Central memory CD8-positive, alpha-beta T cell (primary cell): Measurements from ENCODE around the gene CAMK2D.
A peak's percentile ranks its signal among the peaks of the same experiment; 100 is the strongest.

Experiments
- ATAC-seq: fragments of 150-1000 bp; cut with Tn5 transposase; replicated peaks from 2 replicates; pipeline ENCODE4 v1.10.0; 2022; ENCODE audit warnings: mild to moderate bottlenecking, moderate FRiP score, moderate number of reproducible peaks; ENCODE audit not compliant: poor library complexity, severe bottlenecking; ENCODE audit errors: extremely low read depth
- DNase-seq, 2 donors: peaks; one replicate each; pipeline ENCODE4 v3.0.0; 2021; ENCODE audit warnings: low spot score in 2 of 2
- H3K27ac Mint-ChIP-seq: one replicate; pipeline ENCODE4 v1.8.0; 2022; ENCODE audit warnings: low read depth, mild to moderate bottlenecking, moderate library complexity, mixed read lengths
- H3K27me3 Mint-ChIP-seq: one replicate; pipeline ENCODE4 v1.8.0; 2022; ENCODE audit warnings: mixed read lengths
- H3K36me3 Mint-ChIP-seq: one replicate; pipeline ENCODE4 v1.8.0; 2022; ENCODE audit warnings: mild to moderate bottlenecking, moderate library complexity, mixed read lengths; ENCODE audit not compliant: insufficient read depth
- H3K4me1 Mint-ChIP-seq: one replicate; pipeline ENCODE4 v1.8.0; 2022; ENCODE audit warnings: mixed read lengths
- H3K4me3 Mint-ChIP-seq: one replicate; pipeline ENCODE4 v1.8.0; 2022; ENCODE audit warnings: mild to moderate bottlenecking, moderate library complexity, mixed read lengths
- H3K9me3 Mint-ChIP-seq: one replicate; pipeline ENCODE4 v1.8.0; 2022; ENCODE audit warnings: mixed read lengths

CAMK2D gene

GRCh38 chr4:113447769-113448168, 313.8 kb downstream of the CAMK2D start:
- DNase-seq: no peak

DNA sequence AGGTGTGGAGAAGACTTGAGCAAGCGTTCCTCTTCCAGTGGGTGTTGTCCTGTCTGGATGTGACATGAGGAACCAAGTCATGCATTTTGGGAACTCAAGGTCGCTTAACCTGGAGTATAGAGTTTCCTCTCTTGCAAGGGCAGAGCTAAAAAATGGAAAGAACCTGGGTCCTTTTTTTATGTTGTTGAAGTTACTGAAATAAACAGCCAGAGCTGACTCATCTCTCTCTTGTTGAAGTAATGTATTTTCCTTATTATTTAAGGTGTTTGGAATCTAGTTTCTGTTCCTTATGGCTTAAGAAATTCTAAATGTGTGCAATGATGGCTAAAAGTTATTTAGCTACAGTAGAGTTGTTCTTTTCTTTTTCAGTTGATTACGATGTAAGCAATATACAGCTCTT, 314.5 kb downstream of the CAMK2D start:
- Mint-ChIP-seq H3K4me1 (peaks cover 6% of the 10 kb centered on the region), H3K9me3 (no peaks in the 10 kb centered on the region), H3K27ac (no peak overlapping the region), H3K36me3 (peaks cover 2% of the 10 kb centered on the region), H3K27me3 (peaks cover 11% of the 10 kb centered on the region), H3K4me3 (no peak overlapping the region)
- ATAC-seq (no peak), DNase-seq (no peak)

More at GRCh38 chr4:113447769-113448168, 313.8 kb downstream of the CAMK2D start:
- peaks cover 2% of the 10 kb centered on the region for H3K36me3 Mint-ChIP-seq
- H3K4me3 Mint-ChIP-seq: no peak overlapping the region
- H3K27ac Mint-ChIP-seq: no peak overlapping the region
- H3K9me3 Mint-ChIP-seq: no peaks in the 10 kb centered on the region
- H3K27me3 Mint-ChIP-seq: peaks cover 11% of the 10 kb centered on the region
- no peak for ATAC-seq
- peaks cover 6% of the 10 kb centered on the region for H3K4me1 Mint-ChIP-seq

- peaks cover 11% of the 10 kb centered on the region for H3K27me3 Mint-ChIP-seq
- ATAC-seq (no peak), DNase-seq (no peak)
- no peak overlapping the region for H3K4me3 Mint-ChIP-seq
- peaks cover 6% of the 10 kb centered on the region for H3K4me1 Mint-ChIP-seq
- H3K27ac Mint-ChIP-seq: no peak overlapping the region
- no peaks in the 10 kb centered on the region for H3K36me3 Mint-ChIP-seq
- no peaks in the 10 kb centered on the region for H3K9me3 Mint-ChIP-seq
These were observed 315.5 kb downstream of the CAMK2D start for GRCh38 chr4:113446019-113446418.

DNA sequence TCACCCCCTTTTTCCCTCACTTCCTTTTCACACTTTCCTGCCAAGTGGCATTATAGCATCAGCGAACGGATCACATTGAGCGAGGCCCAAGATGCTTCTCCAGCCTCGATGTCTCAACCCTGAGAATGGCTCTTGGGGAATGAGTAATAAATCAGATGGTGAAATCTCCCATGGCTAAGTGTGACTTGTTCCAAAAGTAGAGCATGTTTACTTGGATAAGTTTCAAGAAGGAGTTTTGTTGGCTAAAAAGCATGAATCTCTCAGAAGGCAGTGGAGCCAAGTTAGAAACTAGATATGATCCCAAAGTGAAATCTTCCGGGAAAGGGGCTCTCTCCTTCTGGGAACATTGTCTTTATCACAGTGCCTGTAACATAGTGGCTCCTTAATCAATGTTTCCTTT, 316.3 kb downstream of the CAMK2D start:
- peaks cover 6% of the 10 kb centered on the region for H3K4me1 Mint-ChIP-seq
- peaks cover 11% of the 10 kb centered on the region for H3K27me3 Mint-ChIP-seq
- no peak overlapping the region for H3K4me3 Mint-ChIP-seq
- no peaks in the 10 kb centered on the region for H3K36me3 Mint-ChIP-seq
- H3K9me3 Mint-ChIP-seq: no peaks in the 10 kb centered on the region
- no peak overlapping the region for H3K27ac Mint-ChIP-seq
- no peak for DNase-seq
- ATAC-seq: no peak

DNA sequence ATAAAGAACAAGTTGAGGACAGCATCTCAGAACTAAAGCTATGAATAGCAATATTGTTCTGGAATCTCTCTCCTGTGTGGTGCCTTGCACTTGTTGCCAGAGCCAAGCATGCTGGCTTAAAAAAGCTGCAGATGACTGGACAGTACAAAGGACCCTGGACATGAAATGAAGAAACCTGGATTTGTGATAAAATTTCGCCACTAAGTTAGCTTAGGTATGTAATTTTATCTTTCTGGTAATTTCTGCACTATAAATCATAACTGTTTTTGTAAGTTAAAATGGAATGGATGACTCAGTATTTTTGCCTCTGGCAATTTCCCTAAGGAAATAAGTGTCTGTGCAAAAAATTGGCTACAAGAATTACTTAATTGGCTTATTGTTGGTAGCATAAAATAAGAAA, 317.2 kb downstream of the CAMK2D start:
- Mint-ChIP-seq H3K27ac (peak overlapping the region; percentile 36), H3K9me3 (no peaks in the 10 kb centered on the region), H3K4me3 (no peak overlapping the region), H3K4me1 (peaks cover 6% of the 10 kb centered on the region), H3K27me3 (peaks cover 11% of the 10 kb centered on the region), H3K36me3 (no peaks in the 10 kb centered on the region)
- ATAC-seq: no peak
- DNase-seq: no peak

DNA sequence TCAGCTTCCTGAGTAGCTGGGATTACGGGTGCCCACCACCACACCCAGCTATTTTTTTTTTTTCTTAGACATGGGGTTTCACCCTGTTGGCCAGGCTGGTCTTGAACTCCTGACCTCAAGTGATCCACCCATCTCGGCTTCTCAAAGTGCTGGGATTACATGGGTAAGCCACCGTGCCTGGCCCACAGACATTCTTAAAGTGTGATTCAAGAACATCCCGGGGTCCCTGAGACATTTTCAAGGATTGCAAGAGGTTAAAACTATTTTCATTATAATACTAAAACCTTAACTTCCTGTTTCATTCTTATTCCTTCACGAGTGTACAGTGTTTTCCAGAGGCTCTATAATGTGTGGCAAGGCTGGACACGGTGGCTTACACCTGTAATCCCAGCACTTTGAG, 318.7 kb downstream of the CAMK2D start:
- ATAC-seq (no peak), DNase-seq (no peak)
- Mint-ChIP-seq H3K4me1 (peaks cover 6% of the 10 kb centered on the region), H3K36me3 (no peaks in the 10 kb centered on the region), H3K27ac (no peak overlapping the region), H3K27me3 (peaks cover 11% of the 10 kb centered on the region), H3K9me3 (no peaks in the 10 kb centered on the region), H3K4me3 (no peak overlapping the region)

GRCh38 chr4:113440371-113440770, 321.2 kb downstream of the CAMK2D start:
- DNase-seq (no peak), ATAC-seq (no peak)
- Mint-ChIP-seq H3K9me3 (no peaks in the 10 kb centered on the region), H3K36me3 (no peaks in the 10 kb centered on the region), H3K27me3 (peaks cover 11% of the 10 kb centered on the region), H3K4me1 (peaks cover 15% of the 10 kb centered on the region), H3K27ac (no peak overlapping the region), H3K4me3 (no peak overlapping the region)

DNA sequence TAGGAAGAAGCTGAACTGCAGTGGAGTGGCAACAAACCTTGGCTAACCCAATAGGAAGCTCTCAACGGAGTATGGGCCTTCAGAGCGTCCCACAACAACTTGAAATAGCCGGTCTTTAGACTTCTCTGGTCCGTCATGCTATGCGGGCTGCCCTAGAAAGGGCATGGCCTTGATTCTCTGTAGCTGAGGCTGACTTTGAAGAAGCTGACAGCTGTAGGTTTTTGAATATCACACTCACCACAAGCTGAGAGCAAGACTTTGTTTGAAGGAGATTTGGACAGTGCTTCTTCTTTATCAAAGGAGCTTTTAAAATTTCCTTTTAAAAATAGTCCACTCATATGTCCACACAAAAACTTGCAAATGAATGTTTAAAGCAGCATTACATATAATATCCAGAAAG, 322.9 kb downstream of the CAMK2D start:
- H3K4me1 Mint-ChIP-seq: peaks cover 9% of the 10 kb centered on the region
- peaks cover 8% of the 10 kb centered on the region for H3K27me3 Mint-ChIP-seq
- ATAC-seq: no peak
- no peak overlapping the region for H3K27ac Mint-ChIP-seq
- no peaks in the 10 kb centered on the region for H3K9me3 Mint-ChIP-seq
- no peak for DNase-seq
- H3K36me3 Mint-ChIP-seq: no peaks in the 10 kb centered on the region
- H3K4me3 Mint-ChIP-seq: no peak overlapping the region

DNA sequence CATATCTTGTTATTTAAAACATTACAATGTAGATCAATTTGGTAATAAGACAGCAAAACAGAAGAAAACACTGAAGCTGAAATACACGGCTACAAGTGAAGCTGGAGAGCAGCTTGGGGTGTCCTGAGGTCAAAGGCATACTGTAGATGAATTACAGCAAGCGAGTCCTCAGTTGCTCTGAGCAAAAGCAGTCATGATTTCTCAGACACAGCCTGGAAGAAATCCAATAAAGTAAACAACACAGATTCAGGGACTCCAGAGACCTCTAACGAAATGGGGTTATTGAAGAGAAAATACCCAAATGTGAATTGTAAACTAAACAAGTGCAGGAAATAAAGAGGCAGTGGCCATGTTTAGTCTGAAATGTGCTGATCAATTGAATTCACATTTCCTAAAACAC, 324.4 kb downstream of the CAMK2D start:
- peaks cover 20% of the 10 kb centered on the region for H3K27me3 Mint-ChIP-seq
- no peak overlapping the region for H3K27ac Mint-ChIP-seq
- DNase-seq: no peak
- H3K36me3 Mint-ChIP-seq: no peaks in the 10 kb centered on the region
- peaks cover 9% of the 10 kb centered on the region for H3K4me1 Mint-ChIP-seq
- H3K9me3 Mint-ChIP-seq: no peaks in the 10 kb centered on the region
- no peak for ATAC-seq
- no peak overlapping the region for H3K4me3 Mint-ChIP-seq

- ATAC-seq: no peak
- peaks cover 27% of the 10 kb centered on the region for H3K27me3 Mint-ChIP-seq
- DNase-seq: no peak
- peaks cover 9% of the 10 kb centered on the region for H3K4me1 Mint-ChIP-seq
- no peaks in the 10 kb centered on the region for H3K9me3 Mint-ChIP-seq
- no peaks in the 10 kb centered on the region for H3K36me3 Mint-ChIP-seq
- no peak overlapping the region for H3K4me3 Mint-ChIP-seq
- no peak overlapping the region for H3K27ac Mint-ChIP-seq
These were observed 325.2 kb downstream of the CAMK2D start for GRCh38 chr4:113436360-113436759.

DNA sequence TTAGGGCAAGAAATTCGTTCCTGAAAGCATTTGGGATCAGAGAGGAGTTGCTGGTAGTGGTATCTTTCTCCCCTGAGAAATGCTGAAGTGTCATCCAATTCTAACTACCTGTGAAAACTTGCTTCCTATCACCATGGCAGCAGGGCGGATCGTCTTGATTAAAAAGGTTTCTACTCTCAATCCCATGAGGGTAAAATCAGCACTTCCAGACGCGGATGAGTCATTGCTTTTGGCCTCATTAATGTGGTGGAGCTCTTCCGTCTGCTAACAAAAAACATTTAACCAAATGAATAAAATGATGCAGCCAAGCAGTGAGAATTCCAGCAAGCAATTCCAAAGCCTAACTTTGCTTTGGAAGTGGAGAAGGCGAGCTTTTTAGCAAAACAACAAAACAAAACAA, 325.6 kb downstream of the CAMK2D start:
- DNase-seq (no peak), ATAC-seq (no peak)

DNA sequence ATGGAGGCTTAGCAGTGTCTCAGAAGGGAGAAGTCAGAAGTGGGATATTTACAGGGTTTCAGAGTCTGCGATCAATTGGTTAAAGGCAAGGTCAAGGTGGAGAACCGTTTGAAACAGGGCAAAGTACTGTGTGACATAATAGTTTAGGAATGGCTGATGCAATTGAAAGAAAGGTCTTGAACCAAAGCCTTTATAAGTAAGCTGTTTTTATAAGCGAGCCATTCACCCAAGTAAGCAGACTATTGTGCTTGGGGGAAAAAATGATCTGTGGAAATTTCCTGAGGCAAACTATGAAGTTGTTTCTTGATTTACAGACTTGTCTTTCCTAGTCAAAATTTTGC, 327.3 kb downstream of the CAMK2D start:
- no peak for ATAC-seq
- no peaks in the 10 kb centered on the region for H3K36me3 Mint-ChIP-seq
- no peak overlapping the region for H3K27ac Mint-ChIP-seq

More for the DNA sequence above, 325.6 kb downstream of the CAMK2D start:
- Mint-ChIP-seq H3K4me3 (no peak overlapping the region), H3K27ac (no peak overlapping the region), H3K27me3 (peaks cover 32% of the 10 kb centered on the region), H3K9me3 (no peaks in the 10 kb centered on the region), H3K36me3 (no peaks in the 10 kb centered on the region), H3K4me1 (peaks cover 9% of the 10 kb centered on the region)

GRCh38 chr4:113433536-113434246, 327.8 kb downstream of the CAMK2D start:
- Mint-ChIP-seq H3K9me3 (no peaks in the 10 kb centered on the region), H3K4me1 (peaks cover 9% of the 10 kb centered on the region), H3K36me3 (no peaks in the 10 kb centered on the region), H3K27me3 (peaks cover 41% of the 10 kb centered on the region), H3K4me3 (no peak overlapping the region), H3K27ac (no peak overlapping the region)
- ATAC-seq (no peak), DNase-seq (no peak)

More for the DNA sequence above, 327.3 kb downstream of the CAMK2D start:
- peaks cover 36% of the 10 kb centered on the region for H3K27me3 Mint-ChIP-seq
- H3K4me3 Mint-ChIP-seq: no peak overlapping the region
- DNase-seq: no peak
- no peaks in the 10 kb centered on the region for H3K9me3 Mint-ChIP-seq
- H3K4me1 Mint-ChIP-seq: peaks cover 9% of the 10 kb centered on the region
